RWPE2 (cell line): ENCODE data around the gene XPR1.

ENCODE experiments used
- ATAC-seq: fragments of 200-7000 bp; cut with Tn5 transposase; 3 replicates; pipeline ENCODE4 v1.9.1; 2021; ENCODE audit warnings: low read depth
- DNase-seq: peaks from one replicate; pipeline ENCODE4 v3.0.0-alpha.2; 2020; ENCODE audit warnings: low spot score
- H3K27ac ChIP-seq: fragments of 450-650 bp; 2 replicates; pipeline ENCODE4 v1.5.1; 2017; ENCODE audit warnings: mild to moderate bottlenecking; ENCODE audit not compliant: poor library complexity, severe bottlenecking
- H3K27me3 ChIP-seq: fragments of 250-450 bp; sonication (Bioruptor Pico); 2 replicates; pipeline ENCODE4 v1.5.1; 2021; ENCODE audit warnings: mild to moderate bottlenecking, moderate library complexity; ENCODE audit not compliant: insufficient read depth, poor library complexity, severe bottlenecking
- H3K36me3 ChIP-seq: fragments of 250-450 bp; sonication (Bioruptor Pico); 2 replicates; pipeline ENCODE4 v1.5.1; 2020; ENCODE audit warnings: low read depth, mild to moderate bottlenecking, moderate library complexity
- H3K4me1 ChIP-seq: fragments of 250-450 bp; sonication (Bioruptor Pico); 2 replicates; pipeline ENCODE4 v1.5.1; 2021; ENCODE audit warnings: mild to moderate bottlenecking, moderate library complexity; ENCODE audit not compliant: insufficient read depth, poor library complexity, severe bottlenecking
- H3K4me3 ChIP-seq: fragments of 250-450 bp; sonication (Bioruptor Pico); 2 replicates; pipeline ENCODE4 v1.5.1; 2021; ENCODE audit warnings: mild to moderate bottlenecking, moderate library complexity; ENCODE audit not compliant: severe bottlenecking
- H3K9me3 ChIP-seq: fragments of 250-450 bp; sonication (Bioruptor Pico); 2 replicates; pipeline ENCODE4 v1.5.1; 2021; ENCODE audit warnings: mild to moderate bottlenecking, moderate library complexity; ENCODE audit not compliant: severe bottlenecking
- CTCF ChIP-seq: fragments of 450-650 bp; IDR thresholded peaks from one replicate; pipeline ENCODE4 v1.5.1; 2017; ENCODE audit warnings: mild to moderate bottlenecking, moderate library complexity; ENCODE audit not compliant: poor library complexity, severe bottlenecking

Gene XPR1

GRCh38 chr1:180911640-180912191 lies 279.9 kb downstream of the XPR1 start:
- H3K9me3 ChIP-seq: no peaks in the 10 kb centered on the region
- peak; percentile 2; the same call in 2 of the 3 replicates for ATAC-seq
- no peaks in the 10 kb centered on the region for H3K36me3 ChIP-seq
- H3K4me3 ChIP-seq: peak overlapping the region; percentile 43
- no peaks in the 10 kb centered on the region for H3K27me3 ChIP-seq
- no peaks in the 10 kb centered on the region for H3K4me1 ChIP-seq
- no peak overlapping the region for H3K27ac ChIP-seq
- TF ChIP-seq CTCF: no peak
- DNase-seq: no peak

GRCh38 chr1:180912211-180912800 lies 280.5 kb downstream of the XPR1 start:
- H3K27ac ChIP-seq: peak overlapping the region; percentile 25
- no peaks in the 10 kb centered on the region for H3K4me1 ChIP-seq
- no peaks in the 10 kb centered on the region for H3K9me3 ChIP-seq
- peak overlapping the region; percentile 43 for H3K4me3 ChIP-seq
- no peak for TF ChIP-seq CTCF
- H3K27me3 ChIP-seq: no peaks in the 10 kb centered on the region
- peak; percentile 62 for ATAC-seq
- no peak for DNase-seq
- H3K36me3 ChIP-seq: no peaks in the 10 kb centered on the region

- Histone ChIP-seq H3K4me1 (no peaks in the 10 kb centered on the region), H3K27ac (peak within 1 kb of the TSS; percentile 25), H3K9me3 (no peaks in the 10 kb centered on the region), H3K36me3 (no peaks in the 10 kb centered on the region), H3K27me3 (no peaks in the 10 kb centered on the region), H3K4me3 (peak within 1 kb of the TSS; percentile 43)
- DNase-seq (no peak), ATAC-seq (peak; percentile 63)
- no peak for TF ChIP-seq CTCF
Observed at GRCh38 chr1:180912801-180913565, 281.2 kb downstream of the XPR1 start, which contains the start of gene KIAA1614. TSS of gene KIAA1614 (plus strand) at chr1:180912897. CDS start at chr1:180913244, 347 bp downstream.

GRCh38 chr1:180915426-180915965 lies 283.7 kb downstream of the XPR1 start:
- no peaks in the 10 kb centered on the region for H3K36me3 ChIP-seq
- no peak for DNase-seq
- H3K9me3 ChIP-seq: no peaks in the 10 kb centered on the region
- no peak for ATAC-seq
- no peak overlapping the region for H3K4me3 ChIP-seq
- no peaks in the 10 kb centered on the region for H3K4me1 ChIP-seq
- H3K27me3 ChIP-seq: no peaks in the 10 kb centered on the region
- no peak for TF ChIP-seq CTCF
- H3K27ac ChIP-seq: no peak overlapping the region
